GM18508 (cell line): Measurements from ENCODE around the gene PEMT.

Experiments
- ATAC-seq: cut with Tn5 transposase; IDR thresholded peaks from one replicate; pipeline ENCODE4 v1.9.1; 2021; ENCODE audit warnings: moderate number of reproducible peaks; ENCODE audit not compliant: insufficient read depth, unreplicated experiment

Gene PEMT

GRCh38 chr17:17538417-17539391, 52.8 kb downstream of the PEMT start:
- ATAC-seq, result no peak

- ATAC-seq, result no peak
These were observed 54.0 kb downstream of the PEMT start for GRCh38 chr17:17537311-17538099.

GRCh38 chr17:17536702-17537101, 54.8 kb downstream of the PEMT start:
- ATAC-seq, result no peak

GRCh38 chr17:17535957-17536356, 55.6 kb downstream of the PEMT start:
- ATAC-seq, result no peak

- no peak for ATAC-seq
These were observed 57.5 kb downstream of the PEMT start for GRCh38 chr17:17533901-17534441.

- ATAC-seq, result no peak
These were observed 58.5 kb downstream of the PEMT start for GRCh38 chr17:17532991-17533390.

GRCh38 chr17:17531156-17531555, 60.4 kb downstream of the PEMT start:
- ATAC-seq, result no peak

GRCh38 chr17:17528696-17529652, 62.5 kb downstream of the PEMT start:
- ATAC-seq, result no peak

GRCh38 chr17:17527956-17528500, 63.5 kb downstream of the PEMT start:
- no peak for ATAC-seq

GRCh38 chr17:17527534-17527933, 64.0 kb downstream of the PEMT start:
- ATAC-seq, result no peak

- no peak for ATAC-seq
These were observed 65.1 kb downstream of the PEMT start for GRCh38 chr17:17526369-17526768.

- ATAC-seq, result no peak
These were observed 65.6 kb downstream of the PEMT start for GRCh38 chr17:17525956-17526355.

GRCh38 chr17:17525311-17525710, 66.2 kb downstream of the PEMT start:
- ATAC-seq, result no peak

GRCh38 chr17:17523731-17524490, 67.6 kb downstream of the PEMT start:
- ATAC-seq, result no peak

- no peak for ATAC-seq
These were observed 68.3 kb downstream of the PEMT start for GRCh38 chr17:17523001-17523730.

GRCh38 chr17:17520599-17521232, 70.8 kb downstream of the PEMT start:
- no peak for ATAC-seq

- ATAC-seq, result no peak
These were observed 71.6 kb downstream of the PEMT start for GRCh38 chr17:17519886-17520285.

GRCh38 chr17:17518951-17519350, 72.6 kb downstream of the PEMT start:
- no peak for ATAC-seq
